Panc1 (cell line): ENCODE results near the gene ADAMTS19. TPM values are rescaled to one million over a fixed set of nuclear protein-coding genes. Genes with fewer than 3 reads are reported as not detected.

ENCODE experiments used
- ATAC-seq: fragments of 200-7000 bp; cut with Tn5 transposase; 2 replicates; pipeline ENCODE4 v1.9.1; 2020; ENCODE audit warnings: mild to moderate bottlenecking, moderate library complexity
- BruUV-seq: library from RNA; stranded (reverse); fragments of 400-500 nt; replicated peaks from 2 replicates; lab custom pipeline; 2021; lab: Mats Ljungman, UMichigan
- CTCF ChIA-PET: fragments of 300-600 bp; sonication (Branson Sonifier 250); formaldehyde crosslinking; loops from one replicate; lab custom pipeline; 2022; ENCODE audit warnings: antibody characterized with exemption; lab: Charles Lee
- POLR2A ChIA-PET: fragments of 300-600 bp; sonication (Branson Sonifier 250); formaldehyde crosslinking; loops from one replicate; lab custom pipeline; 2022; ENCODE audit warnings: antibody characterized with exemption; lab: Charles Lee
- DNase-seq: peaks from one replicate; pipeline ENCODE4 v3.0.0-alpha.2; 2010; ENCODE audit warnings: low read depth, low spot score
- H3K27ac ChIP-seq: 2 replicates; pipeline ENCODE4 v1.5.1; 2011; ENCODE audit warnings: mild to moderate bottlenecking, low read length, inconsistent platforms
- H3K27me3 ChIP-seq: fragments of 200-500 bp; sonication (Bioruptor generic); 2 replicates; pipeline ENCODE4 v1.6.0; 2014; ENCODE audit warnings: low read length, inconsistent platforms; ENCODE audit not compliant: control insufficient read depth, insufficient read depth
- H3K36me3 ChIP-seq: fragments of 200-500 bp; sonication (Bioruptor generic); 2 replicates; pipeline ENCODE4 v1.5.1; 2014; ENCODE audit warnings: inconsistent platforms, mild to moderate bottlenecking, low read length, moderate library complexity; ENCODE audit not compliant: control insufficient read depth, insufficient read depth
- H3K4me1 ChIP-seq: 2 replicates; pipeline ENCODE4 v1.5.1; 2011; ENCODE audit warnings: inconsistent platforms, mild to moderate bottlenecking, low read length, moderate library complexity; ENCODE audit not compliant: control insufficient read depth, insufficient read depth
- H3K4me3 ChIP-seq, 2 experiments: 2 replicates each; pipeline ENCODE4 v1.5.1; 2011 to 2012; ENCODE audit warnings: low read depth in 2 of 2, low read length in 2 of 2, mild to moderate bottlenecking in 2 of 2, inconsistent platforms in 1 of 2, moderate library complexity in 1 of 2
- H3K9me3 ChIP-seq: fragments of 200-500 bp; sonication (Bioruptor generic); 2 replicates; pipeline ENCODE4 v1.5.1; 2014; ENCODE audit warnings: low read depth, mild to moderate bottlenecking, inconsistent platforms, low read length, moderate library complexity; ENCODE audit not compliant: control insufficient read depth, insufficient read depth
- CTCF ChIP-seq: fragments of 450-650 bp; IDR thresholded peaks from 2 replicates; pipeline ENCODE4 v1.5.1; 2017; ENCODE audit warnings: mild to moderate bottlenecking
- POLR2AphosphoS5 ChIP-seq: IDR thresholded peaks from 2 replicates; pipeline ENCODE4 v1.6.1; 2012; ENCODE audit warnings: mild to moderate bottlenecking, low read depth, low read length, moderate library complexity
- REST ChIP-seq, 2 experiments: IDR thresholded peaks; 2 replicates each; pipeline ENCODE4 v1.6.1; 2011 to 2012; ENCODE audit warnings: low read depth in 2 of 2, control low read depth in 1 of 2, low read length in 1 of 2, mild to moderate bottlenecking in 1 of 2, moderate library complexity in 1 of 2; ENCODE audit not compliant: insufficient read depth in 1 of 2
- SIN3A ChIP-seq: IDR thresholded peaks from 2 replicates; pipeline ENCODE4 v1.6.1; 2012; ENCODE audit warnings: low read depth, mild to moderate bottlenecking, low read length, moderate library complexity, borderline replicate concordance; ENCODE audit not compliant: insufficient read depth
- TCF7L2 ChIP-seq: IDR thresholded peaks from 2 replicates; pipeline ENCODE4 v1.6.1; 2011; ENCODE audit warnings: mild to moderate bottlenecking, low read depth, low read length, inconsistent platforms
- in situ Hi-C: cut with HindIII; loops from 2 replicates; pipeline ENCODE4 v1.10.0; 2016; ENCODE audit warnings: low sequenced_read_pairs, low pct_unique_long_range_greater_than_20kb
- intact Hi-C: fragments of 100-400 bp; cut with micrococcal nuclease; formaldehyde crosslinking; loops from one replicate; pipeline ENCODE4 v1.10.0; 2022; ENCODE audit not compliant: unreplicated experiment
- total RNA-seq: library from RNA; stranded (reverse); gene quantifications from one replicate; pipeline ENCODE4 v1.2.1, GENCODE V29; 2021; ENCODE audit not compliant: unreplicated experiment

The ADAMTS19 gene
- total RNA-seq, 1 experiment from 2014 or later: not detected

- CTCF ChIA-PET: no interaction called here
- DNase-seq: no peak
Measured at GRCh38 chr5:129698661-129699060, 238.6 kb downstream of the ADAMTS19 start.

GRCh38 chr5:129716235-129716634 is 256.1 kb downstream of the ADAMTS19 start:
- no peak for TF ChIP-seq REST (IDR thresholded peaks at IDR 0.05; ENCODE audit: insufficient read depth in 1 of 2, low read depth in 2 of 2, low read length in 1 of 2)
- TF ChIP-seq SIN3A: no peak
- no peak for TF ChIP-seq CTCF
- TF ChIP-seq POLR2AphosphoS5: no peak
- intact Hi-C loops: no loop called here
- DNase-seq: no peak
- H3K9me3 ChIP-seq: no peaks in the 10 kb centered on the region
- no peaks in the 10 kb centered on the region for H3K4me1 ChIP-seq
- ATAC-seq: no peak
- in situ Hi-C loops: no loop called here
- H3K27ac ChIP-seq: no peak overlapping the region
- CTCF ChIA-PET: no interaction called here
- POLR2A ChIA-PET: no interaction called here
- H3K36me3 ChIP-seq: no peaks in the 10 kb centered on the region
- BruUV-seq: no TSS peak
- H3K4me3 ChIP-seq: no peak overlapping the region
- no peaks in the 10 kb centered on the region for H3K27me3 ChIP-seq

More at GRCh38 chr5:129698661-129699060, 238.6 kb downstream of the ADAMTS19 start:
- Histone ChIP-seq H3K4me1 (no peaks in the 10 kb centered on the region), H3K36me3 (no peaks in the 10 kb centered on the region), H3K9me3 (no peaks in the 10 kb centered on the region), H3K27me3 (no peaks in the 10 kb centered on the region), H3K4me3 (no peak overlapping the region), H3K27ac (no peak overlapping the region)
- TF ChIP-seq POLR2AphosphoS5 (no peak), REST (IDR thresholded peaks at IDR 0.05; ENCODE audit: insufficient read depth in 1 of 2, low read depth in 2 of 2, low read length in 1 of 2) (no peak), SIN3A (no peak), CTCF (no peak), TCF7L2 (no peak)
- in situ Hi-C loops: no loop called here
- no peak for ATAC-seq
- no TSS peak for BruUV-seq
- POLR2A ChIA-PET: no interaction called here
- intact Hi-C loops: no loop called here
